Measurements from ENCODE around the gene PCMT1. TPM values are rescaled to one million over a fixed set of nuclear protein-coding genes. Genes with fewer than 3 reads are reported as not detected.

PCMT1 gene
- total and polyA plus RNA-seq, 2 of the 8 experiments (the other 6 are each of a cell fraction or from before 2014, with no cell fraction given), result 84.3 to 91.3 TPM

DNA sequence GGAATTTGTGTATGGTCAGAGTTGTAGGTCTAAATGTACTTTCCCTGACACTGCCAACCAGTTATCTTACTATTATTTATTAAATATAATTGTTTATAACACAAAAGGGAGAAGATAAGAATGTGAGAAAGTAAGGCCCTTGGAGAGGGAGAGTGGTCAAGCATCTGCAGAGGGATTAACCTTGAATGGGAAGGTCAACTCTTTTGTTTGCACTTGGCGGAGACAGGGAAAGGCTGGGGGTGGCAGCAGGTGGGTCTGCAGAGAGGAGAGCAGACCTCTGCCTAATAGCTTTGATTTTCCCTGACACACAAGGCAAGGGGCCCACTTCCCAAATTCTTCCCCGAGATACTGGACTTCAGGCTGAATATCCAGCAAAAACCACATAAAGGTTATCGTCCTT lies 110.4 kb downstream of the PCMT1 start:
- no peak overlapping the region for H3K18ac ChIP-seq (ENCODE audit: extremely low read depth, low read length)
- POLR2A ChIA-PET (ENCODE audit: partially characterized antibody), result no interaction called here
- peaks cover 6% of the 10 kb centered on the region; the same call in 1 of the 2 replicates for H3K79me1 ChIP-seq (ENCODE audit: low read depth, low read length)
- no peaks in the 10 kb centered on the region for H3K36me3 ChIP-seq (ENCODE audit: control insufficient read depth in 2 of 4, insufficient read depth in 4 of 4, low read length in 3 of 4)
- H4K5ac ChIP-seq (ENCODE audit: insufficient read length, low read depth, low read length), result no peak overlapping the region
- H3K56ac ChIP-seq (replicated peaks; ENCODE audit: insufficient read length, low read depth, low read length), result no peak overlapping the region
- no peak overlapping the region for H2AK5ac ChIP-seq (ENCODE audit: low read depth, low read length)
- no peak overlapping the region for H2BK20ac ChIP-seq (ENCODE audit: low read length)
- no peak overlapping the region for H2BK120ac ChIP-seq (replicated peaks; ENCODE audit: low read depth, low read length)
- CTCF ChIA-PET (ENCODE audit: partially characterized antibody), result interaction anchor here (0.9 to 1.8 kb wide), 3 partner anchors 14 to 135 kb away, joined by 3 to 4 read pairs (median 3); no protein-coding TSS in a partner anchor
- peaks cover 12% of the 10 kb centered on the region; the same call in 1 of the 2 replicates for H3K23me2 ChIP-seq (ENCODE audit: low read depth, low read length)
- no peak overlapping the region for H2BK5ac ChIP-seq (ENCODE audit: low read depth, low read length)
- 0 out of 4 replicates have a peak overlapping the region, but pooled peaks of 1 of the 2 experiments have one; percentile 23 for H3K4me2 ChIP-seq (ENCODE audit: insufficient read depth in 1 of 2, low read depth in 2 of 2, low read length in 2 of 2)
- H3K4me1 ChIP-seq (replicated peaks in 1 of 4; ENCODE audit: control insufficient read depth in 3 of 4, insufficient read depth in 4 of 4, low read length in 3 of 4), result peaks cover 4 to 18% (median 9%) of the 10 kb centered on the region in 4 experiments; a peak in 6 of 7 replicates
- H4K8ac ChIP-seq (ENCODE audit: extremely low read depth, insufficient read depth, low read length), result no peak overlapping the region
- H4K91ac ChIP-seq (replicated peaks; ENCODE audit: insufficient read length, low read length), result no peak overlapping the region
- no peak overlapping the region for H3K27ac ChIP-seq (ENCODE audit: low read depth, low read length)
- no peak overlapping the region for H3K9ac ChIP-seq (replicated peaks in 1 of 4; ENCODE audit: extremely low read depth in 1 of 4, low read depth in 3 of 4, low read length in 3 of 4)
- FAIRE-seq (no peak), DNase-seq (ENCODE audit: low read depth in 1 of 2, low spot score in 2 of 2) (no peak)
- H2BK15ac ChIP-seq (ENCODE audit: low read length), result no peak overlapping the region
- peaks cover 0 to 13% (median 5%) of the 10 kb centered on the region in 4 experiments; a peak in 5 of 7 replicates for H3K27me3 ChIP-seq (replicated peaks in 1 of 4; ENCODE audit: control insufficient read depth in 3 of 4, extremely low read depth in 1 of 4, insufficient read depth in 3 of 4, low read length in 3 of 4)
- H3K4me3 ChIP-seq (ENCODE audit: extremely low read depth in 1 of 4, insufficient read depth in 2 of 4, low read depth in 3 of 4, low read length in 4 of 4), result no peak overlapping the region
- no peak overlapping the region for H3K23ac ChIP-seq (ENCODE audit: insufficient read length)
- no peaks in the 10 kb centered on the region for H3K9me3 ChIP-seq (ENCODE audit: insufficient read depth in 2 of 2, low read depth in 1 of 2, low read length in 1 of 2)
- H4K20me1 ChIP-seq (replicated peaks in 1 of 2; ENCODE audit: control insufficient read depth in 1 of 2, insufficient read depth in 2 of 2, low read length in 2 of 2), result peaks cover 4 to 13% of the 10 kb centered on the region in 2 experiments
- no peak overlapping the region for H2AFZ ChIP-seq (ENCODE audit: low read length)
- no peak overlapping the region for H3K14ac ChIP-seq (ENCODE audit: insufficient read length)
- H3K79me2 ChIP-seq (ENCODE audit: control insufficient read depth in 1 of 2, insufficient read depth in 2 of 2, low read length in 2 of 2), result peaks cover 0 to 10% of the 10 kb centered on the region in 2 experiments; a peak in 2 of 4 replicates
- H2BK12ac ChIP-seq (ENCODE audit: low read depth, low read length), result no peak overlapping the region
- no peak overlapping the region for H3K4ac ChIP-seq (replicated peaks; ENCODE audit: insufficient read length, low read depth, low read length)
- 75% methylated on average over 3 of the region's 3 CpGs; no CpG with 5 or more reads in 1 of the 2 experiments for WGBS, 2 experiments (ENCODE audit: extremely low coverage in 1 of 2, insufficient coverage in 1 of 2, insufficient read length in 1 of 2, insufficient replicate concordance in 2 of 2, low coverage in 1 of 2, low lambda C conversion rate in 2 of 2, missing lambda C conversion rate in 1 of 2)
- no peak for TF ChIP-seq FOSL1 (IDR thresholded peaks at IDR 0.05; ENCODE audit: insufficient read depth, low read depth, low read length)
- no peak for TF ChIP-seq SP1 (IDR thresholded peaks at IDR 0.05; ENCODE audit: low read depth, low read length)
- no peak for TF ChIP-seq CTCF (IDR thresholded peaks at IDR 0.05; ENCODE audit: control extremely low read depth in 1 of 3, insufficient read depth in 1 of 3, low read depth in 1 of 3, low read length in 3 of 3)
- no peak for TF ChIP-seq CEBPB (IDR thresholded peaks at IDR 0.05; ENCODE audit: low read depth, low read length)
- TF ChIP-seq SIX5 (IDR thresholded peaks at IDR 0.05; ENCODE audit: low read depth, low read length), result no peak
- TF ChIP-seq RFX5 (IDR thresholded peaks at IDR 0.05; ENCODE audit: borderline replicate concordance, low read depth, low read length), result no peak
- no peak for TF ChIP-seq POLR2A (IDR thresholded peaks at IDR 0.05; ENCODE audit: control extremely low read depth in 1 of 2, low read depth in 2 of 2, low read length in 2 of 2)
- no peak for TF ChIP-seq SAP30 (IDR thresholded peaks at IDR 0.05; ENCODE audit: insufficient read depth, insufficient replicate concordance, low read length)
- TF ChIP-seq NANOG (IDR thresholded peaks at IDR 0.05; ENCODE audit: insufficient read depth, low read depth, low read length, poor library complexity, severe bottlenecking), result no peak
- TF ChIP-seq TCF12 (IDR thresholded peaks at IDR 0.05; ENCODE audit: low read depth, low read length), result no peak
- no peak for TF ChIP-seq RXRA (IDR thresholded peaks at IDR 0.05; ENCODE audit: insufficient read depth, low read depth, low read length)
- TF ChIP-seq JUN (IDR thresholded peaks at IDR 0.05; ENCODE audit: low read depth, low read length), result no peak

Data from H1 (cell line).